H1 (cell line): ENCODE data around the gene SNAP47. TPM values are rescaled to one million over a fixed set of nuclear protein-coding genes. Genes with fewer than 3 reads are reported as not detected.

Experiments
- CTCF ChIA-PET: fragments of 300-600 bp; sonication (Branson Sonifier 250); formaldehyde crosslinking; loops from one replicate; lab custom pipeline; 2021; ENCODE audit not compliant: partially characterized antibody; lab: Charles Lee
- POLR2A ChIA-PET: fragments of 300-600 bp; sonication (Branson Sonifier 250); formaldehyde crosslinking; loops from one replicate; lab custom pipeline; 2021; ENCODE audit warnings: inconsistent platforms; ENCODE audit not compliant: partially characterized antibody; lab: Charles Lee
- DNase-seq, 2 experiments: peaks; one replicate each; pipeline versions ENCODE4 v3.0.0 to v3.0.0-alpha.2; 2010 to 2022; ENCODE audit warnings: low spot score in 2 of 2, low read depth in 1 of 2, mixed read lengths in 1 of 2
- FAIRE-seq: peaks from 2 replicates; lab custom pipeline; 2011; peaks lifted over from hg19 to GRCh38; lab: Jason Lieb, UNC
- H2AFZ ChIP-seq: 2 replicates; pipeline ENCODE4 v1.8.1; 2012; ENCODE audit warnings: low read length, inconsistent platforms
- H2AK5ac ChIP-seq: 2 replicates; pipeline ENCODE4 v1.6.1; 2013; ENCODE audit warnings: low read depth, low read length
- H2BK120ac ChIP-seq: replicated peaks from 2 replicates; pipeline ENCODE3; 2013; ENCODE audit warnings: low read depth, low read length, inconsistent platforms
- H2BK12ac ChIP-seq: 2 replicates; pipeline ENCODE4 v1.6.1; 2013; ENCODE audit warnings: low read depth, low read length
- H2BK15ac ChIP-seq: 2 replicates; pipeline ENCODE4 v1.6.1; 2013; ENCODE audit warnings: low read length
- H2BK20ac ChIP-seq: 2 replicates; pipeline ENCODE4 v1.6.1; 2013; ENCODE audit warnings: low read length
- H2BK5ac ChIP-seq: 2 replicates; pipeline ENCODE4 v1.6.1; 2013; ENCODE audit warnings: low read depth, low read length
- H3K14ac ChIP-seq: 2 replicates; pipeline ENCODE4 v1.6.1; 2013; ENCODE audit warnings: inconsistent platforms; ENCODE audit not compliant: insufficient read length
- H3K18ac ChIP-seq: 2 replicates; pipeline ENCODE4 v1.6.1; 2013; ENCODE audit warnings: low read length; ENCODE audit errors: extremely low read depth
- H3K23ac ChIP-seq: 2 replicates; pipeline ENCODE4 v1.6.1; 2013; ENCODE audit warnings: inconsistent platforms; ENCODE audit not compliant: insufficient read length
- H3K23me2 ChIP-seq: 2 replicates; pipeline ENCODE4 v1.6.1; 2013; ENCODE audit warnings: low read depth, low read length
- H3K27ac ChIP-seq: 2 replicates; pipeline ENCODE4 v1.6.1; 2011; ENCODE audit warnings: low read depth, low read length, inconsistent platforms
- H3K27me3 ChIP-seq, 4 experiments: replicated peaks in 1 of 4; 1 replicate in 1 of 4; 2 replicates in 3 of 4; pipeline versions ENCODE4 v1.6.1 to v1.8.1; 2011 to 2013; ENCODE audit warnings: low read length in 3 of 4, mild to moderate bottlenecking in 3 of 4, inconsistent platforms in 2 of 4, mixed read lengths in 2 of 4, moderate library complexity in 1 of 4; ENCODE audit not compliant: control insufficient read depth in 3 of 4, insufficient read depth in 3 of 4; ENCODE audit errors: extremely low read depth in 1 of 4
- H3K36me3 ChIP-seq, 4 experiments: 2 replicates each; pipeline versions ENCODE4 v1.6.1 to v1.8.1; 2011 to 2013; ENCODE audit warnings: mild to moderate bottlenecking in 4 of 4, low read length in 3 of 4, moderate library complexity in 2 of 4, control low read depth in 1 of 4, inconsistent platforms in 1 of 4; ENCODE audit not compliant: insufficient read depth in 4 of 4, control insufficient read depth in 2 of 4
- H3K4ac ChIP-seq: replicated peaks from 2 replicates; pipeline ENCODE3; 2013; ENCODE audit warnings: low read length, low read depth, mixed read lengths, inconsistent platforms; ENCODE audit not compliant: insufficient read length
- H3K4me1 ChIP-seq, 4 experiments: replicated peaks in 1 of 4; 1 replicate in 1 of 4; 2 replicates in 3 of 4; pipeline versions ENCODE4 v1.6.1 to v1.8.1; 2011 to 2013; ENCODE audit warnings: low read length in 3 of 4, inconsistent platforms in 2 of 4, mixed read lengths in 1 of 4; ENCODE audit not compliant: insufficient read depth in 4 of 4, control insufficient read depth in 3 of 4
- H3K4me2 ChIP-seq, 2 experiments: 2 replicates each; pipeline versions ENCODE4 v1.6.1 to v1.8.1; 2011 to 2013; ENCODE audit warnings: low read depth in 2 of 2, low read length in 2 of 2, control low read depth in 1 of 2, inconsistent platforms in 1 of 2, mild to moderate bottlenecking in 1 of 2; ENCODE audit not compliant: insufficient read depth in 1 of 2
- H3K4me3 ChIP-seq, 4 experiments: fragments of 200-600, 300-600 bp in 1 of 4; sonication (generic), shearing (Covaris generic), sonication (Bioruptor Twin) in 1 of 4; 2 replicates each; pipeline versions ENCODE4 v1.5.1 to v1.8.1; 2011 to 2016; ENCODE audit warnings: low read length in 4 of 4, low read depth in 3 of 4, control low read depth in 2 of 4, inconsistent platforms in 2 of 4, mild to moderate bottlenecking in 2 of 4, mixed read lengths in 1 of 4, moderate library complexity in 1 of 4; ENCODE audit not compliant: insufficient read depth in 2 of 4; ENCODE audit errors: extremely low read depth in 1 of 4
- H3K56ac ChIP-seq: replicated peaks from 2 replicates; pipeline ENCODE3; 2013; ENCODE audit warnings: low read depth, mild to moderate bottlenecking, mixed read lengths, low read length, inconsistent platforms; ENCODE audit not compliant: insufficient read length
- H3K79me1 ChIP-seq: 2 replicates; pipeline ENCODE4 v1.6.1; 2013; ENCODE audit warnings: low read depth, low read length, control low read depth
- H3K79me2 ChIP-seq, 2 experiments: 2 replicates each; pipeline versions ENCODE4 v1.6.1 to v1.8.1; 2012 to 2013; ENCODE audit warnings: low read length in 2 of 2, mild to moderate bottlenecking in 2 of 2, inconsistent platforms in 1 of 2; ENCODE audit not compliant: insufficient read depth in 2 of 2, control insufficient read depth in 1 of 2
- H3K9ac ChIP-seq, 4 experiments: replicated peaks in 1 of 4; 1 replicate in 1 of 4; 2 replicates in 3 of 4; pipeline versions ENCODE4 v1.6.1 to v1.8.1; 2011 to 2013; ENCODE audit warnings: low read depth in 3 of 4, low read length in 3 of 4, control low read depth in 2 of 4, mild to moderate bottlenecking in 2 of 4, moderate library complexity in 2 of 4, inconsistent platforms in 1 of 4; ENCODE audit errors: extremely low read depth in 1 of 4
- H3K9me3 ChIP-seq, 2 experiments: 2 replicates each; pipeline versions ENCODE4 v1.6.1 to v1.8.1; 2012 to 2013; ENCODE audit warnings: mild to moderate bottlenecking in 2 of 2, moderate library complexity in 2 of 2, control low read depth in 1 of 2, inconsistent platforms in 1 of 2, low read depth in 1 of 2, low read length in 1 of 2, mixed read lengths in 1 of 2; ENCODE audit not compliant: insufficient read depth in 2 of 2
- H4K20me1 ChIP-seq, 2 experiments: replicated peaks in 1 of 2; 2 replicates each; pipeline versions ENCODE3 to v1.8.1; 2011 to 2013; ENCODE audit warnings: inconsistent platforms in 2 of 2, low read length in 2 of 2, mild to moderate bottlenecking in 1 of 2; ENCODE audit not compliant: insufficient read depth in 2 of 2, control insufficient read depth in 1 of 2
- H4K5ac ChIP-seq: 2 replicates; pipeline ENCODE4 v1.6.1; 2013; ENCODE audit warnings: low read length, low read depth, mixed read lengths, inconsistent platforms; ENCODE audit not compliant: insufficient read length
- H4K8ac ChIP-seq: 2 replicates; pipeline ENCODE4 v1.8.0; 2013; ENCODE audit warnings: mild to moderate bottlenecking, moderate library complexity, low read length, inconsistent platforms; ENCODE audit not compliant: insufficient read depth; ENCODE audit errors: extremely low read depth
- H4K91ac ChIP-seq: replicated peaks from 2 replicates; pipeline ENCODE3; 2013; ENCODE audit warnings: low read length, mixed read lengths, inconsistent platforms; ENCODE audit not compliant: insufficient read length
- BACH1 ChIP-seq: IDR thresholded peaks from 2 replicates; pipeline ENCODE4 v1.6.1; 2012; ENCODE audit warnings: low read length, improper control_type of control experiment
- BCL11A ChIP-seq, 2 experiments: IDR thresholded peaks; one replicate each; pipeline ENCODE4 v1.6.1; 2011; ENCODE audit warnings: low read depth in 2 of 2, low read length in 2 of 2, mild to moderate bottlenecking in 2 of 2
- CHD2 ChIP-seq: IDR thresholded peaks from 2 replicates; pipeline ENCODE4 v1.6.1; 2012; ENCODE audit warnings: low read length, improper control_type of control experiment
- KDM4A ChIP-seq: IDR thresholded peaks from one replicate; pipeline ENCODE4 v1.7.1; 2012; ENCODE audit warnings: low read depth, mild to moderate bottlenecking, moderate library complexity, low read length, inconsistent platforms; ENCODE audit not compliant: severe bottlenecking
- KDM5A ChIP-seq: fragments of 200-600 bp; IDR thresholded peaks from 2 replicates; pipeline ENCODE4 v1.7.1; 2012; ENCODE audit warnings: mild to moderate bottlenecking, low read length, inconsistent platforms, mixed read lengths
- MAFK ChIP-seq: IDR thresholded peaks from 2 replicates; pipeline ENCODE4 v1.6.1; 2012; ENCODE audit warnings: low read depth, mild to moderate bottlenecking, improper control_type of control experiment, low read length
- RFX5 ChIP-seq: IDR thresholded peaks from 2 replicates; pipeline ENCODE4 v1.6.1; 2011; ENCODE audit warnings: low read depth, low read length, improper control_type of control experiment, borderline replicate concordance
- SAP30 ChIP-seq: fragments of 300-600 bp; sonication (generic); IDR thresholded peaks from 2 replicates; pipeline ENCODE4 v1.7.1; 2012; ENCODE audit warnings: low read length, moderate library complexity, mild to moderate bottlenecking, inconsistent platforms; ENCODE audit not compliant: insufficient read depth, insufficient replicate concordance
- SIRT6 ChIP-seq: IDR thresholded peaks from one replicate; pipeline ENCODE4 v1.7.1; 2012; ENCODE audit warnings: low read length, inconsistent platforms
- SP1 ChIP-seq: IDR thresholded peaks from 2 replicates; pipeline ENCODE4 v1.6.1; 2011; ENCODE audit warnings: low read depth, low read length
- TAF1 ChIP-seq: IDR thresholded peaks from 2 replicates; pipeline ENCODE4 v1.6.1; 2011; ENCODE audit warnings: mild to moderate bottlenecking, low read depth, low read length
- TCF12 ChIP-seq: IDR thresholded peaks from 2 replicates; pipeline ENCODE4 v1.6.1; 2011; ENCODE audit warnings: low read depth, mild to moderate bottlenecking, low read length
- WGBS, 2 experiments: shearing (Covaris generic) in 1 of 2; methylation state at CpG; one replicate each; pipeline versions ENCODE4 v1.1.6 to v1.1.7; 2013 to 2015; ENCODE audit warnings: low lambda C conversion rate in 2 of 2, mixed read lengths in 2 of 2, inconsistent platforms in 1 of 2, low coverage in 1 of 2, missing lambda C conversion rate in 1 of 2; ENCODE audit not compliant: insufficient replicate concordance in 2 of 2, insufficient coverage in 1 of 2, insufficient read length in 1 of 2; ENCODE audit errors: extremely low coverage in 1 of 2, missing lambda C conversion rate in 1 of 2; 5-methylcytosine and 5-hydroxymethylcytosine counted together
- polyA plus RNA-seq, 7 experiments: library from polyadenylated mRNA; depleted of rRNA in 3 of 7; stranded (reverse) in 5 of 7; unstranded in 2 of 7; fragments of >200 nt in 5 of 7; fragments of 200-250 nt in 2 of 7; gene quantifications; 1 replicate in 5 of 7; 2 replicates in 1 of 7; 4 replicates in 1 of 7; pipeline versions ENCODE4 v1.2.1 to v1.2.3, GENCODE V29; 2011 to 2013; ENCODE audit warnings: missing spikeins in 2 of 7, mixed read lengths in 2 of 7
- total RNA-seq: library from RNA; stranded (reverse); fragmentation: NEBNext Ultra II Directional; extraction: Animal tissue kit (Norgen Biotek cat#: 25700); gene quantifications from 2 replicates; pipeline ENCODE4 v1.2.1, GENCODE V29; 2021
- TF ChIP-seq, protein P1 (sequence below): IDR thresholded peaks from 2 replicates; pipeline ENCODE4 v1.6.1; 2012; ENCODE audit warnings: inconsistent platforms

Gene SNAP47
- total and polyA plus RNA-seq, 2 of the 8 experiments (the other 6 are each of a cell fraction or from before 2014, with no cell fraction given), result 37.6 to 42.2 TPM

DNA sequence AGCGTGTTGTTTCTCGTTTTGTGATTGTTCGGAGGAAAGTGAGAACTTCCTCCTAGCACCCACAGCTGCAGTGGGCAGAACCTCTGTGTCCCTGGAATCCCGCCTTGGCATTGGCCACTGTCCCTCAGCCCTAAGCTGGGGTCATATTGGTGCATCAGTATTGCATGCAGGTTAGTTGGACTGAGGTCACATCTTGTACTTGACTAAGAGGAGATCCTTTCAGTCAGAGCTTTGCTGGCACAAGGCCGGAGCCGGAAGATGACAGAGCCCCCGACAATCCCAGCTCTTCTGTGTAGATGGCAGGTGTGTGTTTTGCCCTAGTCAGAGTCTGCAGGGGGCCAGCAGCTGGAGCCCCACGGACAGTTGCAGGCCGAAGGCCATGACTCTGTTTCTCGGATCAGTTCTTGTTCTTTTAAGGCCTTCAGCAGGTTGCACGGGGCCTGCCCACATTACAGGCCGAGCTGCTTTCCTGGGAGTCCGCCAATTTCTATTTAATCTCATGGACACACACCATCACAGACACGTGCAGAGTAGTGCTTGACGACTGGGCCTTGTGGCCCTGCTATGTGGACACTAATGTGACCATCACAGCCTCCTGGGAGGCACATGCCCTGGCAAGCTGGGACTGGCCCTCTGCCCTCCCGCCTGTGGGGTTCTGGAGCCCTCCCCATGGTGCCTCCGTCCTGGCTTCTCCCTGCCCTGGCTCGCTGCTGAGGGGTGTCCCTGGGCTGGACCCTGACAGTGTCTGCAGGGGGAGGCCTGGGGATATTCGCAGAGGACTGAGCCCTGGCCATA is 14.9 kb downstream of the SNAP47 start:
- no peak for DNase-seq
- no peak overlapping the region for H3K56ac ChIP-seq
- 85% methylated on average over 19 of the region's 19 CpGs; no CpG with 5 or more reads in 1 of the 2 experiments for WGBS, 2 experiments
- H3K23ac ChIP-seq, result no peak overlapping the region
- no peak overlapping the region for H2BK15ac ChIP-seq
- no peak overlapping the region for H3K27ac ChIP-seq
- no peak overlapping the region for H3K4ac ChIP-seq
- no peaks in the 10 kb centered on the region for H3K27me3 ChIP-seq
- peaks cover 20 to 31% of the 10 kb centered on the region in 2 experiments for H4K20me1 ChIP-seq
- H3K23me2 ChIP-seq, result no peaks in the 10 kb centered on the region
- peaks cover 4 to 69% of the 10 kb centered on the region in 2 experiments; a peak in 3 of 4 replicates for H3K79me2 ChIP-seq
- no peak overlapping the region for H3K4me3 ChIP-seq
- no peaks in the 10 kb centered on the region for H3K9me3 ChIP-seq
- H3K4me1 ChIP-seq, result no peaks in the 10 kb centered on the region
- no peak overlapping the region; the same call in 1 of the 2 replicates for H2BK5ac ChIP-seq
- H4K5ac ChIP-seq, result no peak overlapping the region
- H3K9ac ChIP-seq, result no peak overlapping the region
- ChIA-PET CTCF (interaction anchor here (0.6 to 2.0 kb wide), 4 partner anchors 19 to 269 kb away, joined by 3 to 7 read pairs (median 4); no protein-coding TSS in a partner anchor), POLR2A (no interaction called here)
- H3K36me3 ChIP-seq, result peaks cover 0 to 9% (median 3%) of the 10 kb centered on the region in 4 experiments; a peak in 6 of 8 replicates
- H2BK120ac ChIP-seq, result no peak overlapping the region
- no peak overlapping the region for H3K14ac ChIP-seq
- 0 out of 2 replicates have a peak overlapping the region, but pooled peaks have one; percentile 7 for H4K8ac ChIP-seq
- H3K4me2 ChIP-seq, result no peak overlapping the region
- no peak overlapping the region for H2AFZ ChIP-seq
- no peak for FAIRE-seq
- H3K18ac ChIP-seq, result no peak overlapping the region
- H2BK20ac ChIP-seq, result no peak overlapping the region
- no peak overlapping the region for H2BK12ac ChIP-seq
- no peak overlapping the region for H2AK5ac ChIP-seq
- H3K79me1 ChIP-seq, result peaks cover 25% of the 10 kb centered on the region
- no peak overlapping the region for H4K91ac ChIP-seq
- TF ChIP-seq CHD2 (no peak), SP1 (no peak), SAP30 (no peak), KDM4A (no peak), BACH1 (no peak), SIRT6 (no peak), TAF1 (no peak), MAFK (no peak), KDM5A (no peak), TCF12 (no peak), RFX5 (no peak), BCL11A (IDR thresholded peaks at IDR 0.05; ENCODE audit: low read depth in 2 of 2, low read length in 2 of 2) (no peak)
- TF ChIP-seq, protein P1, sequence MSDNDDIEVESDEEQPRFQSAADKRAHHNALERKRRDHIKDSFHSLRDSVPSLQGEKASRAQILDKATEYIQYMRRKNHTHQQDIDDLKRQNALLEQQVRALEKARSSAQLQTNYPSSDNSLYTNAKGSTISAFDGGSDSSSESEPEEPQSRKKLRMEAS, result no peak
